Activated CD8-positive, alpha-beta T cell treated with anti-CD3 and anti-CD28 coated beads for 36 hours (primary cell): ENCODE measurements around the gene DRGX. TPM values are rescaled to one million over a fixed set of nuclear protein-coding genes. Genes with fewer than 3 reads are reported as not detected.

Source experiments
- ATAC-seq: fragments of 200-7000 bp; cut with Tn5 transposase; one replicate; pipeline ENCODE4 v1.10.0; 2021; ENCODE audit warnings: mild to moderate bottlenecking, moderate library complexity
- CTCF ChIA-PET: fragments of 350-600 bp; sonication (Branson Sonifier 250); formaldehyde crosslinking; loops from one replicate; lab custom pipeline; 2021; ENCODE audit warnings: antibody characterized with exemption; lab: Charles Lee
- POLR2A ChIA-PET: fragments of 350-600 bp; sonication (Branson Sonifier 250); formaldehyde crosslinking; loops from one replicate; lab custom pipeline; 2021; ENCODE audit warnings: antibody characterized with exemption; lab: Charles Lee
- DNase-seq: peaks from one replicate; pipeline ENCODE4 v3.0.0-alpha.2; 2020
- H3K27ac Mint-ChIP-seq: one replicate; pipeline ENCODE4 v1.8.0; 2021; ENCODE audit warnings: mild to moderate bottlenecking, mixed read lengths
- H3K27me3 Mint-ChIP-seq: one replicate; pipeline ENCODE4 v1.8.0; 2021; ENCODE audit warnings: mixed read lengths
- H3K36me3 Mint-ChIP-seq: one replicate; pipeline ENCODE4 v1.8.0; 2021; ENCODE audit warnings: low read depth, mixed read lengths
- H3K4me1 Mint-ChIP-seq: one replicate; pipeline ENCODE4 v1.8.0; 2021; ENCODE audit warnings: low read depth, mixed read lengths
- H3K4me3 Mint-ChIP-seq: one replicate; pipeline ENCODE4 v1.8.0; 2021; ENCODE audit warnings: mild to moderate bottlenecking, moderate library complexity, mixed read lengths
- H3K9me3 Mint-ChIP-seq: one replicate; pipeline ENCODE4 v1.8.0; 2021; ENCODE audit warnings: mixed read lengths
- CTCF ChIP-seq: fragments of 200-600 bp; IDR thresholded peaks from one replicate; pipeline ENCODE4 v1.8.0; 2022; ENCODE audit warnings: antibody characterized with exemption, mild to moderate bottlenecking
- intact Hi-C: fragments of 100-400 bp; cut with micrococcal nuclease; formaldehyde crosslinking; loops from one replicate; pipeline ENCODE4 v1.10.0; 2022
- total RNA-seq, 2 experiments: library from RNA; stranded (reverse); gene quantifications; one replicate each; pipeline ENCODE4 v1.2.3, GENCODE V29; 2021

DRGX gene
- total RNA-seq, 2 experiments from 2014 or later: not detected

GRCh38 chr10:49356181-49356580 lies 39.7 kb downstream of the DRGX start:
- ChIA-PET POLR2A (no interaction called here), CTCF (no interaction called here)
- peaks cover 2% of the 10 kb centered on the region for H3K27me3 Mint-ChIP-seq
- TF ChIP-seq CTCF: no peak
- H3K27ac Mint-ChIP-seq: no peak overlapping the region
- H3K4me3 Mint-ChIP-seq: no peak overlapping the region
- no peaks in the 10 kb centered on the region for H3K36me3 Mint-ChIP-seq
- intact Hi-C loops: no loop called here
- H3K9me3 Mint-ChIP-seq: no peaks in the 10 kb centered on the region
- DNase-seq (no peak), ATAC-seq (no peak)
- H3K4me1 Mint-ChIP-seq: peaks cover 3% of the 10 kb centered on the region

GRCh38 chr10:49355221-49355620 lies 40.7 kb downstream of the DRGX start:
- ATAC-seq (no peak), DNase-seq (no peak)
- CTCF ChIA-PET: no interaction called here
- POLR2A ChIA-PET: no interaction called here
- intact Hi-C loops: no loop called here
- peaks cover 3% of the 10 kb centered on the region for H3K4me1 Mint-ChIP-seq
- peaks cover 3% of the 10 kb centered on the region for H3K9me3 Mint-ChIP-seq
- no peak overlapping the region for H3K27ac Mint-ChIP-seq
- H3K4me3 Mint-ChIP-seq: no peak overlapping the region
- H3K27me3 Mint-ChIP-seq: peaks cover 2% of the 10 kb centered on the region
- no peaks in the 10 kb centered on the region for H3K36me3 Mint-ChIP-seq
- no peak for TF ChIP-seq CTCF

GRCh38 chr10:49354593-49354992 lies 41.3 kb downstream of the DRGX start:
- Mint-ChIP-seq H3K9me3 (peaks cover 5% of the 10 kb centered on the region), H3K4me3 (no peak overlapping the region), H3K27ac (no peak overlapping the region), H3K4me1 (peaks cover 3% of the 10 kb centered on the region), H3K27me3 (peaks cover 2% of the 10 kb centered on the region), H3K36me3 (no peaks in the 10 kb centered on the region)
- ChIA-PET CTCF (no interaction called here), POLR2A (no interaction called here)
- TF ChIP-seq CTCF: no peak
- ATAC-seq: no peak
- intact Hi-C loops: no loop called here
- DNase-seq: no peak

- DNase-seq (no peak), ATAC-seq (no peak)
- Mint-ChIP-seq H3K36me3 (no peaks in the 10 kb centered on the region), H3K27ac (no peak overlapping the region), H3K4me1 (peaks cover 3% of the 10 kb centered on the region), H3K27me3 (peaks cover 2% of the 10 kb centered on the region), H3K9me3 (peaks cover 5% of the 10 kb centered on the region), H3K4me3 (no peak overlapping the region)
- no peak for TF ChIP-seq CTCF
- intact Hi-C loops: no loop called here
- ChIA-PET CTCF (no interaction called here), POLR2A (no interaction called here)
Observed at GRCh38 chr10:49353895-49354566, 41.9 kb downstream of the DRGX start.

- ATAC-seq: no peak
- intact Hi-C loops: no loop called here
- Mint-ChIP-seq H3K4me3 (no peak overlapping the region), H3K27me3 (peaks cover 2% of the 10 kb centered on the region), H3K36me3 (no peaks in the 10 kb centered on the region), H3K27ac (no peak overlapping the region), H3K4me1 (peaks cover 3% of the 10 kb centered on the region), H3K9me3 (peaks cover 5% of the 10 kb centered on the region)
- POLR2A ChIA-PET: no interaction called here
- CTCF ChIA-PET: interaction anchor here (1.0 kb wide), 1 partner anchor 54 kb away, joined by 5 read pairs; no protein-coding TSS in a partner anchor
- DNase-seq: no peak
- TF ChIP-seq CTCF: no peak
Observed at GRCh38 chr10:49353026-49353894, 42.6 kb downstream of the DRGX start.
